Breast epithelium (tissue), 4 donors: ENCODE data around the gene TC2N. TPM values are rescaled to one million over a fixed set of nuclear protein-coding genes. Genes with fewer than 3 reads are reported as not detected.

Experiments
- DNase-seq, 2 donors: peaks; one replicate each; pipeline ENCODE4 v3.0.0-alpha.2; 2019; ENCODE audit warnings: low spot score in 2 of 2
- H3K27ac ChIP-seq, 2 donors: fragments of 200-600 bp; sonication (generic) in 1 of 2; one replicate each; pipeline ENCODE4 v1.5.1; 2016 to 2019; ENCODE audit warnings: mild to moderate bottlenecking in 1 of 2
- H3K27me3 ChIP-seq, 2 donors: fragments of 200-600 bp; sonication (generic) in 1 of 2; one replicate each; pipeline versions ENCODE4 v1.5.1 to v1.6.0; 2017 to 2019; ENCODE audit warnings: control low read depth in 1 of 2, mild to moderate bottlenecking in 1 of 2
- H3K36me3 ChIP-seq: fragments of 200-600 bp; one replicate; pipeline ENCODE4 v1.5.1; 2019
- H3K4me1 ChIP-seq, 2 donors: fragments of 200-600 bp; sonication (generic); one replicate each; pipeline ENCODE4 v1.5.1; 2016 to 2019; ENCODE audit warnings: control low read depth in 1 of 2
- H3K4me3 ChIP-seq, 3 donors: fragments of 200-600 bp; sonication (generic); 1 replicate in 2 of 3; 2 replicates in 1 of 3; pipeline ENCODE4 v1.5.1; 2016 to 2019; ENCODE audit warnings: mild to moderate bottlenecking in 3 of 3, moderate library complexity in 2 of 3
- H3K9me3 ChIP-seq, 2 donors: fragments of 200-600 bp; sonication (generic) in 1 of 2; one replicate each; pipeline ENCODE4 v1.5.1; 2016 to 2019; ENCODE audit warnings: control low read depth in 1 of 2
- CTCF ChIP-seq, 3 donors: fragments of 450-650 bp; IDR thresholded peaks; one replicate each; pipeline ENCODE4 v1.5.1; 2016 to 2017; ENCODE audit warnings: antibody characterized with exemption in 3 of 3, mild to moderate bottlenecking in 3 of 3, moderate library complexity in 3 of 3
- POLR2A ChIP-seq: fragments of 450-650 bp; IDR thresholded peaks from one replicate; pipeline ENCODE4 v1.6.1; 2016; ENCODE audit warnings: antibody characterized with exemption, mild to moderate bottlenecking, moderate library complexity
- POLR2AphosphoS5 ChIP-seq, 3 donors: sonication (generic); formaldehyde crosslinking; IDR thresholded peaks; one replicate each; pipeline ENCODE4 v1.6.1; 2017; ENCODE audit warnings: antibody characterized with exemption in 3 of 3
- intact Hi-C: fragments of 100-400 bp; cut with DNase I; formaldehyde crosslinking; loops from one replicate; pipeline ENCODE4 v1.15.1; 2023; ENCODE audit warnings: low total_unique reads
- total RNA-seq, 3 donors: library from RNA; depleted of rRNA; stranded (reverse); fragments of >200 nt; gene quantifications; one replicate each; pipeline ENCODE4 v1.1.0, GENCODE V29; 2016

TC2N gene
- total RNA-seq, 3 donors from 2014 or later: 36.6 to 169 (median 166) TPM

DNA sequence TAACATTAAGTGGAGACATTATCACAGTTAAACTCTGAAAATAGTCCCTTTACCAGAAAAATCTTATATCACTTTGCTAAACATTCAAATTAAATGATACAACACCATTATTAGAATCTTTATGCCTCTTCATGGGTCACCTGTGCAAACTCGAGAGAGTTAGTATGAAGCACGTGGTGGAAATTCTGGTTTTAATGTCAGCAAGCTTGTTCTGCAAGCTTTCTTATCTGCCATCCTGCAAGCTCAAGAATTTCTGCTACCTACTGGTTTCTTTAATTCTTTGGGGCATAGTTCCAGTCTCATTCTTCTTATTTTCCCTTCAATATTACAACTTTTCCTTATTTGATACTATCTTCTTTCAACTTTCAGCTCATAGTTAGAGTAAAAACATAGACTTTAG lies 136.3 kb downstream of the TC2N start:
- TF ChIP-seq POLR2AphosphoS5 (IDR thresholded peaks at IDR 0.05) (no peak), POLR2A (no peak), CTCF (IDR thresholded peaks at IDR 0.05) (no peak)
- H3K4me3 ChIP-seq: no peak overlapping the region
- no peaks in the 10 kb centered on the region for H3K36me3 ChIP-seq
- H3K9me3 ChIP-seq: no peaks in the 10 kb centered on the region
- H3K4me1 ChIP-seq: peaks cover 0 to 5% of the 10 kb centered on the region in 2 donors
- no peak overlapping the region for H3K27ac ChIP-seq
- no peak for DNase-seq
- intact Hi-C loops: no loop called here
- no peaks in the 10 kb centered on the region for H3K27me3 ChIP-seq

DNA sequence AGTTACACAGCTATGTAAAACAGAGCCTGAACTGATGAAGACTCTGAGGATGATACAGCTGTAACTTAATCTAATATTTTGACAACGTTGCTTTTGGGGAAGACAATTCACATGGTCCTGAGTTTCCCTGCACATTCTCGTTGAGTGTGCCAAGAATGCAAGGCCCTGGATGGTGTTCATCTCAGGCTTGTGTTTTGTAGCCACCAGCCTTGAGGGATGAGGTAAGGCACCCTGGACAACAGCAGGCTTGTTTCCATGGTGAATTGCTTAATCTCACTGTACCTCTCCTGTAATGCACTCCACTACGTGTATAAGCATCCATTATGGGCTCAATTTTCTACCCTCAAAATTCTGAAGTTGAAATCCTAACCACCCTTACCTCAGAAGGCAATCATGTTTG lies 137.6 kb downstream of the TC2N start:
- no peaks in the 10 kb centered on the region for H3K36me3 ChIP-seq
- H3K27ac ChIP-seq: no peak overlapping the region
- H3K4me3 ChIP-seq: no peak overlapping the region
- no peak for DNase-seq
- H3K9me3 ChIP-seq: no peaks in the 10 kb centered on the region
- intact Hi-C loops: no loop called here
- peaks cover 0 to 5% of the 10 kb centered on the region in 2 donors for H3K4me1 ChIP-seq
- no peaks in the 10 kb centered on the region for H3K27me3 ChIP-seq
- no peak for TF ChIP-seq POLR2AphosphoS5 (IDR thresholded peaks at IDR 0.05)
- TF ChIP-seq POLR2A: no peak
- no peak for TF ChIP-seq CTCF (IDR thresholded peaks at IDR 0.05)

Other genes starting within 250 kb of the TC2N start
- 10 to 100 TPM in 2 of 3 donors, 1 to 10 TPM in 1; 2.4 to 18.7 (median 16.1) TPM for gene CATSPERB, start 135.4 kb downstream of the TC2N start, total RNA-seq
- gene FBLN5, start 80.2 kb upstream of the TC2N start, total RNA-seq: 100 to 1,000 TPM in 1 of 3 donors, 10 to 100 TPM in 2; 81.8 to 171 (median 83.2) TPM
- 10 to 100 TPM; 39.7 to 64.1 (median 41.1) TPM for gene TRIP11, start 172.5 kb upstream of the TC2N start, total RNA-seq
- 10 to 100 TPM; 36.2 to 46.7 (median 36.7) TPM for gene ATXN3, start 239.0 kb upstream of the TC2N start, total RNA-seq